Endodermal cell (in vitro differentiated cells): ENCODE measurements around the gene NAGS. TPM values are rescaled to one million over a fixed set of nuclear protein-coding genes. Genes with fewer than 3 reads are reported as not detected.
A peak's percentile ranks its signal among the peaks of the same experiment; 100 is the strongest.

ENCODE experiments used
- DNase-seq: peaks from one replicate; pipeline ENCODE4 v3.0.0-alpha.2; 2017
- H3K27ac ChIP-seq: 2 replicates; pipeline ENCODE4 v1.5.1; 2013; ENCODE audit warnings: mild to moderate bottlenecking, low read depth, low read length, moderate library complexity
- H3K27me3 ChIP-seq: 2 replicates; pipeline ENCODE4 v1.6.1; 2013; ENCODE audit warnings: mild to moderate bottlenecking, low read length, moderate library complexity; ENCODE audit not compliant: insufficient read depth, control insufficient read depth, poor library complexity, severe bottlenecking
- H3K36me3 ChIP-seq: 2 replicates; pipeline ENCODE4 v1.7.0; 2013; ENCODE audit warnings: mild to moderate bottlenecking, low read length, moderate library complexity; ENCODE audit not compliant: control insufficient read depth, insufficient read depth
- H3K4me1 ChIP-seq: one replicate; pipeline ENCODE4 v1.7.0; 2013; ENCODE audit warnings: low read length; ENCODE audit not compliant: control insufficient read depth, insufficient read depth
- H3K4me3 ChIP-seq: 2 replicates; pipeline ENCODE4 v1.5.1; 2013; ENCODE audit warnings: mild to moderate bottlenecking, low read length, moderate library complexity
- H3K9ac ChIP-seq: 2 replicates; pipeline ENCODE4 v1.6.1; 2013; ENCODE audit warnings: mild to moderate bottlenecking, low read length, moderate library complexity; ENCODE audit not compliant: poor library complexity, severe bottlenecking; ENCODE audit errors: extremely low read depth
- H3K9me3 ChIP-seq: 2 replicates; pipeline ENCODE4 v1.6.1; 2013; ENCODE audit warnings: mild to moderate bottlenecking, low read length, moderate library complexity; ENCODE audit not compliant: control insufficient read depth
- H3K27ac Mint-ChIP-seq: 2 replicates; pipeline ENCODE4 v1.8.0; 2020; ENCODE audit warnings: mixed read lengths
- H3K27me3 Mint-ChIP-seq: 2 replicates; pipeline ENCODE4 v1.8.0; 2021; ENCODE audit warnings: mild to moderate bottlenecking, mixed read lengths; ENCODE audit not compliant: insufficient read depth
- H3K36me3 Mint-ChIP-seq: 2 replicates; pipeline ENCODE4 v1.8.0; 2020; ENCODE audit warnings: low read depth, mixed read lengths
- H3K4me1 Mint-ChIP-seq: 2 replicates; pipeline ENCODE4 v1.8.0; 2020; ENCODE audit warnings: mixed read lengths
- H3K4me3 Mint-ChIP-seq: 2 replicates; pipeline ENCODE4 v1.8.0; 2020; ENCODE audit warnings: mild to moderate bottlenecking, moderate library complexity, mixed read lengths
- H3K9me3 Mint-ChIP-seq: 2 replicates; pipeline ENCODE4 v1.8.0; 2020; ENCODE audit warnings: mild to moderate bottlenecking, mixed read lengths
- CTCF ChIP-seq: fragments of 200-600 bp; sonication (generic); conservative IDR thresholded peaks from 2 replicates; pipeline ENCODE4 v1.5.0; 2021; ENCODE audit warnings: antibody characterized with exemption, mild to moderate bottlenecking
- WGBS, 2 experiments: methylation state at CpG; one replicate each; pipeline versions ENCODE4 v1.1.5 to v1.1.7; 2013; ENCODE audit warnings: missing lambda C conversion rate in 2 of 2, mixed read lengths in 1 of 2; ENCODE audit not compliant: insufficient coverage in 1 of 2, insufficient read length in 1 of 2; 5-methylcytosine and 5-hydroxymethylcytosine counted together
- total RNA-seq, 2 donors: library from RNA; stranded (reverse); fragmentation: NEBNext Ultra II Directional in 1 of 2; extraction: Animal tissue kit (Norgen Biotek cat#: 25700) in 1 of 2; gene quantifications; 2 replicates in 1 of 2; 3 replicates in 1 of 2; pipeline ENCODE4 v1.2.1, GENCODE V29; 2021

NAGS gene
- total RNA-seq, 2 donors from 2014 or later: 1.4 to 2.1 TPM

- Histone ChIP-seq H3K9ac (no peak overlapping the region), H3K4me3 (peak overlapping the region; percentile 75), H3K27ac (no peak overlapping the region), H3K36me3 (no peaks in the 10 kb centered on the region), H3K9me3 (no peaks in the 10 kb centered on the region), H3K27me3 (peaks cover 21% of the 10 kb centered on the region), H3K4me1 (no peaks in the 10 kb centered on the region)
- DNase-seq: peak; percentile 82
- H3K36me3 Mint-ChIP-seq: no peaks in the 10 kb centered on the region
- H3K27ac Mint-ChIP-seq: no peak overlapping the region
- WGBS, 2 experiments: 35 to 47% methylated on average over 6 to 8 of the region's 8 CpGs
- no peaks in the 10 kb centered on the region for H3K9me3 Mint-ChIP-seq
- H3K4me1 Mint-ChIP-seq: no peaks in the 10 kb centered on the region
- peaks cover 50% of the 10 kb centered on the region for H3K27me3 Mint-ChIP-seq
- H3K4me3 Mint-ChIP-seq: peak overlapping the region; percentile 57
- no peak for TF ChIP-seq CTCF
Measured at GRCh38 chr17:43984521-43984920, 19.9 kb upstream of the NAGS start.

GRCh38 chr17:43986225-43986981, 18.0 kb upstream of the NAGS start:
- H3K27me3 Mint-ChIP-seq: peaks cover 38% of the 10 kb centered on the region
- H3K9me3 ChIP-seq: no peaks in the 10 kb centered on the region

More at GRCh38 chr17:43986225-43986981, 18.0 kb upstream of the NAGS start:
- Mint-ChIP-seq H3K4me1 (no peaks in the 10 kb centered on the region), H3K27ac (no peak overlapping the region), H3K36me3 (no peaks in the 10 kb centered on the region), H3K4me3 (no peak overlapping the region), H3K9me3 (no peaks in the 10 kb centered on the region)
- peaks cover 17% of the 10 kb centered on the region for H3K27me3 ChIP-seq
- no peaks in the 10 kb centered on the region for H3K36me3 ChIP-seq
- no peaks in the 10 kb centered on the region for H3K4me1 ChIP-seq
- TF ChIP-seq CTCF: no peak
- H3K27ac ChIP-seq: no peak overlapping the region
- H3K9ac ChIP-seq: no peak overlapping the region
- no peak overlapping the region for H3K4me3 ChIP-seq
- no peak for DNase-seq
- 88 to 98% methylated on average over 4 to 7 of the region's 7 CpGs for WGBS, 2 experiments
